Stimulated activated CD4-positive, alpha-beta T cell treated with anti-CD3 and anti-CD28 coated beads, Interleukin-2, amount 100 ng/mL, for 48 hours (primary cell): ENCODE data around the gene WAC.
"Not testable (repeated sequence)": the region's sequence is repeated elsewhere in the genome, so short reads cannot be mapped to it uniquely, and the experiment has no call there.

Source experiments
- DNase-seq, 2 donors: peaks; one replicate each; pipeline ENCODE4 v3.0.0-alpha.2; 2020

The WAC gene

DNA sequence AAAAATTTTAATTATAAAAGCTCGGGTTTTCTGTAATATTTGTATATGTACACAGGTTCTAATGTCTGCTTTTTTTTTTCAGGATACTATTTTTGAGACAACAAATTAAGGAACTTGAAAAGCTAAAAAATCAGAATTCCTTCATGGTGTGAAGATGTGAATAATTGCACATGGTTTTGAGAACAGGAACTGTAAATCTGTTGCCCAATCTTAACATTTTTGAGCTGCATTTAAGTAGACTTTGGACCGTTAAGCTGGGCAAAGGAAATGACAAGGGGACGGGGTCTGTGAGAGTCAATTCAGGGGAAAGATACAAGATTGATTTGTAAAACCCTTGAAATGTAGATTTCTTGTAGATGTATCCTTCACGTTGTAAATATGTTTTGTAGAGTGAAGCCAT lies 86.5 kb downstream of the WAC start:
- DNase-seq = no peak

GRCh38 chr10:28620251-28620650 lies 87.3 kb downstream of the WAC start:
- DNase-seq = no peak

DNA sequence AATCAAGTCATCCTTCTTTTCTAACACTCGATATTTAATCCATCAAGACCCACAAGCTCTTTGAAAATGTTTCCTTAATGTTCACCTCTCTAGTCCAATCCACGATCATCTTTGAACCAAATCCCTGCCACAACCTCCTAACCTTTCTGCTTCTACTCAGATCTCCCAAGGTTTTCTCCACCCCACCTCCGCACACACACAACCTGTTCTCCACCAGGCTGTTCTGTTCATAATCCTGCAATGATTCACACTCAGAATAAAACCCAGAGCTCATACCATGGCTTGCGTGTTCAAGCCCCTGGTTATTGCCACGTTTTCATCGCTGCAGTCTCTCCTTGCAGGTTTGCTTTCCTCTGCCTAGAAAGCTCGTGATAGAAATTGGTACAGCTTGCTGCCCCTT lies 90.6 kb downstream of the WAC start:
- no peak for DNase-seq

GRCh38 chr10:28624351-28624750 lies 91.4 kb downstream of the WAC start:
- no peak for DNase-seq

DNA sequence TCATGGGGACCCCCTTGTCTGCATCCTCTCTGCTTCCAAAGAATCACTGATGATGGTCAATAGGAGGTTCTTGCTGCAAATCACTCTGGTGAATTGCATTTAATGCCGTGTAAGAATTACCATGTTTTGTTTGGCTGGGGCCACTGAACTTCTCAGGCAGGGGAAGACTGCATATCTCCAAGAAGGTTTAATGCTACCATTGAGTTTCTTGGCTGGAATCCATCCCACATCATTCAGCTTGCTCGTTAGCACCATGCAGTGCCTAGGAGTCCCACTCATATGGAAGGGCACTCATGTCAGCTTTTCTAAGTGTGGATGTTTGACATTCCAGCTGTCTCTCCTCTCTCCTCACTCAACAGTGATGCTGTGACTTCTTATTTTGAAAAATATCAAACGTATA lies 94.2 kb downstream of the WAC start:
- no peak for DNase-seq

DNA sequence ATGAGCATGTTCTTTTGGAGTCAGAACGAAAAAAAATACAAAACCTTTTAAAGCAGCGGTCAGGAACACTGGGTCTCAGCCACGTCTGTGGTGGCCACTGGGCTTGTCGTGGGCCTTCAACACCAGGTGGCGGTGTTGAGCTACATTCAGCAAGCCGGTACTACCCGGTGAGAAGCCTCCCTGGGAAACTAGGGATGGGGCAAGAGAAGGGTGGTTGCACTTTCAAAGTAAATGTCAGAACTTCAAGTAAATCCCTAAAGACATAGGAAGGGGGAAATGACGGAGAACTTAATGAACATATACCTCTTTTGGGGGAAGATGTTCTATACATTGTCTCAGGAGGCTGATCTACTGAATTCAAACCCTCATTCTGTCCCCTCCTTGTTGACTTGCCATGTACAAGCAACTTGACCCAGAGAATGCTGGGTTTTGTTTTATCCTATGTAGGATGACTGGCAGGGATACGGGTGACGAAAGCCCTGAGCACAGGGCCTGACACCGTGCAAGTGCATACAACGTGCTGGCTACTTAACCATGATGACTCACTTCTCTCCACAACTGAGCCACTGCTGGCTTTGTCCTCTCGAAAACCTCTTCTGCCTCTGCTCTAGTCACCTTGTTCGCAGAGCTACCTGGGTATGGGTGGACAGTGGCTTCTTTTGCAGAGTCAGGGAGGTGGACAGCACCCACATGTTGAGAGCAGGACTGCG lies 95.4 kb downstream of the WAC start:
- DNase-seq = peak; percentile 66 to 72

DNA sequence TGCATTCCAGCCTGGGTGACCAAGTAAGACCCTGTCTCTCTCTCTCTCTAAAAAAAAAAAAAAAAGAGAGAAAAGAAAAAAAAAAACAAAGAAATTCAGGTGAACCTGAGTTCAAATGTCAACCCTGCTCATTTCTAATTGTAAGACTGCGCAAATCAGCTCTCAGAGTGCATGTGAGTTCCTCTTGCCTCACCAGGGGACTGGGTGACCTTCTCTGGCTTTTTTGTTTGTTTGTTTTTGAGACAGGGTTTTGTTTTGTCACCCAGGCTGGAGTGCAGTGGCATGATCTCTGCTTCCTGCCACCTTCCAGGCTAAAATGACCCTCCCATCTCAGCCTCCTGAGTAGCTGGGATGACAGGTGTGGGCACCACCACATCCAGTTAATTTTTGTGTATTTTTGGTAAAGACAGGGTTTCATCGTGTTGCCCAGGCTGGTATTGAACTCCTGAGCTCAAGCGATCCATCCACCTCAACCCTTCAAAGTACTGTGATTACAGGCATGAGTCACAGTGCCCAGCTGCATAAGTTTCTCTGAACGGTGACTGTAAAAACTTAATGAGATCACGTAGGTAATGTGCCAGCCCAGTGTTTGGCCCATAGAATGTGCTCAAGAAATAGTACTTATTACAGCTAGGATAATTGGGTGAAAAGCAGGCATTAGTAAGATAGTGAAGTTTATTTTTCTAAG lies 99.1 kb downstream of the WAC start:
- no peak for DNase-seq

DNA sequence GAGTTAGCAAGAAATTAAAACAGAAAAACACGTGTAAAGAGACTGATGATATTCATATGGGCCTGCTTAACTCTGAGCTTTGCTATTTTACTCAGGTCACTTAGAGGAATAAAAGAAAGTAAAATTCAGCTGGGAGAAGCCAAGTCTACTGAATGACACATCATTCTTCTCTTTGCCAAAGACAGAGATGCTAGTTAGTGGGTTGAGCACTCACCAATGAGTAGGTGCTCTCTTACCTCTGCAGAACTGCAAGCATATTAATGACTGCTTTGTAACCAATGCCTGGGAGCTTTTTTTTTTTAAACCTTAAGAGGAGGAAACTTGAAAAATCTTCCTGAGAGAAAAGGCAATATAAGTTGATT lies 99.6 kb downstream of the WAC start:
- DNase-seq = no peak

- DNase-seq = no peak
Observed at GRCh38 chr10:28633750-28634149, 100.8 kb downstream of the WAC start.

- DNase-seq = no peak
Observed at GRCh38 chr10:28637346-28637745, 104.4 kb downstream of the WAC start.

- DNase-seq = no peak
Observed at GRCh38 chr10:28638392-28638791, 105.5 kb downstream of the WAC start.

- no peak for DNase-seq
Observed at GRCh38 chr10:28640551-28640950, 107.6 kb downstream of the WAC start.

DNA sequence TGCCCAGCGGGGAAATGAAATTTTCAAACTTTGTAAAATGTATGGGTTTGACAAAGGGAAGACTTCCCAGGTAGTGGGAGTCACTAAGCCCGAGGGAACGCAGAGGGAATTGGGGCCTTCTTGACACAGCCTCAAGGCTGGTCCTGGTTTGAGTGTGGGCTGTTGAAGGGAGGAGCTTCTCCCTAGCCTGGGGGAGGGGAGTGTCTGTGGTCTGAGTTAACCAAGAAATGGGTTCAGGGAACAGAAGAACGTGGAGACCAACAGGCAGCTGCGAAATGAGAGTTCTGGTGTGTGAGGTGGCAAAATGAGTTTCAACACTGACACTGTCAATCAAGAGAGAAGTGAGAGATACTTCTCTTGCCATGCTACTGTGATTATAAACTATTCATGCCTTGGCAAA lies 111.7 kb downstream of the WAC start:
- DNase-seq = no peak

GRCh38 chr10:28652106-28652505 lies 119.2 kb downstream of the WAC start:
- DNase-seq = no peak

DNA sequence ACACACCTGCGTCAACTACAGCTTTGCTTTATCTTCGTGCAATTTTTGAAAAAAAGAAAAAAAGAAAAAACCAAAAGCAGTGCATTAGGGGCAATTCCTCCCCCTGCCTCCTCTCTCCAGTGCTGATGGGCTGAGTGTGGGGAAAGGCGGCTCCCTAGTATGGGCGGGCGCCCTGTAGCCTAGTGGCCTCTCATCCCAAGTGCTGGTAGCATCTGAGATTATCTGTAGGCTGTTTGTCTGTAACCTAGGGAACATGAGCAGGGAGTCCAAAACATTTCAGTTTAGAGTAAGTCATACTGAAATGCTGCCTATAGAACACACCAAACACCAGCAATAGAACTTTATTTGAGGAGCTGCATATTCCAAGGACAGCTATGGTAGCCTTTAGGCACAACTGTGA lies 119.8 kb downstream of the WAC start:
- no peak for DNase-seq

DNA sequence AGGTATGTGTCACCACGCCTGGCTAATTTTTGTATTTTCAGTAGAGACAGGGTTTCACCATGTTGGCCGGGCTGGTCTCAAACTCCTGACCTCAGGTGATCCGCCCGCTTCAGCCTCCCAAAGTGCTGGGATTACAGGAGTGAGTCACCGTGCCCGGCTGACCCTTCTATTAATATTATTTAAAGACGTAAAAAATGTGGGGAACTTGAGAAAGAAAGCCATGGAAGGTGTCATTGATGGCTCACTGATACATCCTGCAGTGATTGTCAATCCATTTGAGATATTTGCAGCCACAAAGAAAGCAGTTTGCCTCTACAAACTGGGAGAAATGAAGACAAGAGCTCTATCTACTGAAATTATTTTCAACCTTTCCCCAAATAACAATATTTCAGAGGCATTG lies 125.9 kb downstream of the WAC start:
- DNase-seq = not testable (repeated sequence)

DNA sequence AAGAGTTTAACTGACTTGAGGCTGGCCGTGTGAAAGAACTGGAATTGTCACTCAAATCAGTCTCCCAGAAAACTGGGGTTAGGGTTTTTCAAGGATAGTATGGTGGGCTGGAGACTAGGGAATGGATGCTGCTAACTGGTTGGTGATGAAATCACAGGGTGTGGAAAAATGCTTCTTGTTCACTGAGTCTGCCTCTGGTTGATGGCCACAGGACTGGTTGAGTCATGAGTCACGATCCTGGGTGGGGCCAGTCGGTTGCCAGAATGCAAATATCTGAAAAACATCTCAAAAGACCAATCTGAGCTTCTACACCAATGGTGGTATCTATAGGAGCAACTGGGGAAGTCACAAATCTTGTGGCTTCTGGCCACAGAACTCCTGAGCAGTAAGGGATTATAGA lies 128.1 kb downstream of the WAC start:
- no peak for DNase-seq

- DNase-seq = peak; percentile 45 to 59
Observed at GRCh38 chr10:28663576-28664368, 130.9 kb downstream of the WAC start.

- DNase-seq = no peak
Observed at GRCh38 chr10:28664369-28664740, 131.4 kb downstream of the WAC start.

DNA sequence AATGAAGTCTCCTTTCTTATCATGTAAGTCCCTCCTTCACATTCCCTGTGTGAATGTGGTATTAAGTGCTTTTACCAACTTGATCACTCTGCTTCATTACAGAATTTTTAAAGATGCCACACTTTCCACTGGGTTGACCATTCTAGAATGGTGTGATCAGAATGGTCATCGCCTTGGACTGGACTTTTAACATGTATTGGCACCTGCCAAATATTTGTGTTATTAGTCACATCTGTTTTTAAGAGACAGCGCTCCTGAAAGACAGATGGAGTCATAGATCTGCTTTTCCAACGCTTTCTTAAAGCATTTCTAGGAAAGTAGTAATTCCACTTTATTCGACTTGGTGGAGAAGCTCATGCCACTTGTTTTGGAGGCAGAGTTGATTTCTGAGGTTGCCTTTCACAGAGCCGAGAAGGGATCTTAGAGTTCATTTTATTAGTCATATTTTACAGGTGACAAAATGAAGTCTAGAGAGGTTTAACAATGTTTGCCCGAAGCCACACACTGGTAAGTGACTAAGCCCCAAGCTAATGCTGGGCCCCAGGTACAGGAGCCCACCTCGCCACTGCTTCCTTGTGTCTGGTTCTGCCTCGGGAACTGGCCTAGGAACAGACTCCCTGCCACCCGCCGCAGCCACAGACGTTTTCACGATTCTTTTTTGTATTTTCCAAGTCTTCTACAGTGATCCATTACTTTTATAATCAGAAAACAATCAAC lies 134.0 kb downstream of the WAC start:
- DNase-seq = no peak

- DNase-seq = peak; percentile 21 to 54
Observed at GRCh38 chr10:28668363-28669226, 135.7 kb downstream of the WAC start.
